ENCODE measurements around the gene SUPT3H.

DNA sequence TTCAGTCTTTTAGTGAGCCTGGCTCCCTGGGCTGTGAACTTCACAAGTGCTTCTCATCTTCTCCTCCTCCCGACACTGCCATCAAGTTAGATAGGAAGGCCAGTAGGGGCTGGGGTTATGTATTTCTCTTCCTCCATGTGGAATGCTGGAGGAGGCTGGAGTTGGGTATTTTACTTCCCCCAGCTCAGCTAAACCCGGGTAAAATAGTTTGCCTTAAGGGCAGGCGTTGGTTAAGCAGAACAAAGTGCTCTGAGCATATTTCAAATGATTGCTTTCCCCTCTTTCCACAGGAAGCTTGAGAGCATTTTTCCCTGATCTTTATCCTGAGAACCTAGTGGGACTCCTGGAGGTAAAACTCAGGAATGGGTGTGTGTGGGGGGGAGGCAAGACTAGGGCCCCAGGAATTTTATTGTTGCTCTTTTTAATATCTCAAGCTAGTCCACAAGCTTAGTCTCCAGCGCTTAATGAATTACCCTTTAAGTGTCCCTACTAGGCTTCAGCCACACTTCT is 16.9 kb upstream of the SUPT3H start:
- no peak for TF ChIP-seq GATA2 (IDR thresholded peaks at IDR 0.05; ENCODE audit: low read depth, low read length)
- TF ChIP-seq GATA3 (IDR thresholded peaks at IDR 0.05; ENCODE audit: low read depth, low read length), result no peak
